ENCODE data around the gene MAPK9. TPM values are rescaled to one million over a fixed set of nuclear protein-coding genes. Genes with fewer than 3 reads are reported as not detected.

The MAPK9 gene
- polyA plus RNA-seq (2013, experiment 1 of 2), result 37.0 TPM
- 37.8 TPM for polyA plus RNA-seq (2013, experiment 2 of 2)

GRCh38 chr5:180291943-180292831, at the start of gene MAPK9:
Gene MAPK9 (minus strand): TSS chr5:180292083. CDS start chr5:180280561, 11,522 bp downstream.
- Histone ChIP-seq H3K27ac (ENCODE audit: low read depth, low read length, severe bottlenecking) (peak within 1 kb of the TSS; percentile 62), H3K4me1 (ENCODE audit: control insufficient read depth, insufficient read depth, low read length, poor library complexity, severe bottlenecking) (no peaks in the 10 kb centered on the region), H3K4me3 (ENCODE audit: extremely low read depth, insufficient read depth, low read length, poor library complexity, severe bottlenecking) (peak within 1 kb of the TSS; percentile 92), H3K36me3 (ENCODE audit: control insufficient read depth, insufficient read depth, low read length) (peaks cover 17% of the 10 kb centered on the region), H3K9me3 (ENCODE audit: control insufficient read depth, low read length) (no peaks in the 10 kb centered on the region)
- WGBS, 2 experiments (ENCODE audit: insufficient coverage in 2 of 2), result 0% methylated on average over 51 to 81 of the region's 122 CpGs

GRCh38 chr5:180341595-180341994, 49.7 kb upstream of the MAPK9 start:
- H3K4me3 ChIP-seq (ENCODE audit: extremely low read depth, insufficient read depth, low read length, poor library complexity, severe bottlenecking), result no peak overlapping the region
- H3K36me3 ChIP-seq (ENCODE audit: control insufficient read depth, insufficient read depth, low read length), result peaks cover 25% of the 10 kb centered on the region
- peaks cover 18% of the 10 kb centered on the region for H3K4me1 ChIP-seq (ENCODE audit: control insufficient read depth, insufficient read depth, low read length, poor library complexity, severe bottlenecking)
- H3K9me3 ChIP-seq (ENCODE audit: control insufficient read depth, low read length), result no peaks in the 10 kb centered on the region
- H3K27ac ChIP-seq (ENCODE audit: low read depth, low read length, severe bottlenecking), result no peak overlapping the region
- WGBS, 2 experiments (ENCODE audit: insufficient coverage in 2 of 2), result 95 to 100% methylated on average over 3 of the region's 8 CpGs

- WGBS, 2 experiments (ENCODE audit: insufficient coverage in 2 of 2), result 97 to 98% methylated on average over 6 of the region's 9 CpGs
- no peak overlapping the region for H3K27ac ChIP-seq (ENCODE audit: low read depth, low read length, severe bottlenecking)
- peaks cover 18% of the 10 kb centered on the region for H3K4me1 ChIP-seq (ENCODE audit: control insufficient read depth, insufficient read depth, low read length, poor library complexity, severe bottlenecking)
Observed at GRCh38 chr5:180340856-180341255, 49.0 kb upstream of the MAPK9 start.

DNA sequence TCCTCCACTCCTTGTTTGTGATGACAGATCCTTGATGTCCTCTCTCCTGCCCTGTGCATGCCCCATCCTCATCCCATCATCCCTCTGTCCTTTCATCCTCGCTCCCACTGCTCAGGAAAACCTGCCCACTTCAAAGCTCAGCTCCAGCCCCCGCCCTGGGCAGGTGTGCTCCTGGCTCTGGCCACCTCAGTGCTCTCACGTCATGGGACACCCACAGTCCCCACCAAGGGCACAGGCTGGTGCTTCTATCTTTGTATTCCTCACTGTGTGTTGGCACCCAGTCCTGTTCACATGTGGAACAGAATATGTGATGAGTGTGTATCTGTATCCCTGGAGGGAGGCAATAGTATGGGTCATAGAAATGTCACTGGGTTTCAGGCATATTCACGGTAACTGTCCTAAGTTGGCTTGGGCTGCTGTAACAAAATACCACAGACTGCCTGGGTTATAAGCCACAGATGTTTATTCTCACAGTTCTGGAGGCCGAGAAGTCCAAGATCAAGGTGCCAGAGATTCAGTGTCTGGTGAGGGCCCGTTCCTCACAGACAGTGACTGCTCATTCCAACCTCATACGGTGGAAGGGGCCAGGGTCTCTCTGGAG, 47.8 kb upstream of the MAPK9 start:
- H3K4me1 ChIP-seq (ENCODE audit: control insufficient read depth, insufficient read depth, low read length, poor library complexity, severe bottlenecking), result peaks cover 18% of the 10 kb centered on the region
- no peak overlapping the region for H3K4me3 ChIP-seq (ENCODE audit: extremely low read depth, insufficient read depth, low read length, poor library complexity, severe bottlenecking)
- H3K27ac ChIP-seq (ENCODE audit: low read depth, low read length, severe bottlenecking), result no peak overlapping the region
- WGBS, 2 experiments (ENCODE audit: insufficient coverage in 2 of 2), result 97 to 98% methylated on average over 5 to 6 of the region's 7 CpGs
- H3K9me3 ChIP-seq (ENCODE audit: control insufficient read depth, low read length), result no peaks in the 10 kb centered on the region
- peaks cover 39% of the 10 kb centered on the region for H3K36me3 ChIP-seq (ENCODE audit: control insufficient read depth, insufficient read depth, low read length)

More at GRCh38 chr5:180340856-180341255, 49.0 kb upstream of the MAPK9 start:
- no peak overlapping the region for H3K4me3 ChIP-seq (ENCODE audit: extremely low read depth, insufficient read depth, low read length, poor library complexity, severe bottlenecking)
- H3K9me3 ChIP-seq (ENCODE audit: control insufficient read depth, low read length), result no peaks in the 10 kb centered on the region
- H3K36me3 ChIP-seq (ENCODE audit: control insufficient read depth, insufficient read depth, low read length), result peaks cover 29% of the 10 kb centered on the region

GRCh38 chr5:180338001-180338707, 46.3 kb upstream of the MAPK9 start:
- WGBS, 2 experiments (ENCODE audit: insufficient coverage in 2 of 2), result 96 to 98% methylated on average over 16 to 19 of the region's 22 CpGs
- H3K4me1 ChIP-seq (ENCODE audit: control insufficient read depth, insufficient read depth, low read length, poor library complexity, severe bottlenecking), result peaks cover 14% of the 10 kb centered on the region
- no peak overlapping the region for H3K4me3 ChIP-seq (ENCODE audit: extremely low read depth, insufficient read depth, low read length, poor library complexity, severe bottlenecking)
- H3K9me3 ChIP-seq (ENCODE audit: control insufficient read depth, low read length), result no peaks in the 10 kb centered on the region
- peaks cover 53% of the 10 kb centered on the region for H3K36me3 ChIP-seq (ENCODE audit: control insufficient read depth, insufficient read depth, low read length)
- H3K27ac ChIP-seq (ENCODE audit: low read depth, low read length, severe bottlenecking), result no peak overlapping the region

- H3K4me1 ChIP-seq (ENCODE audit: control insufficient read depth, insufficient read depth, low read length, poor library complexity, severe bottlenecking), result peaks cover 13% of the 10 kb centered on the region
- no peaks in the 10 kb centered on the region for H3K9me3 ChIP-seq (ENCODE audit: control insufficient read depth, low read length)
- WGBS, 2 experiments (ENCODE audit: insufficient coverage in 2 of 2), result 97% methylated on average over 32 to 34 of the region's 34 CpGs
- no peak overlapping the region for H3K4me3 ChIP-seq (ENCODE audit: extremely low read depth, insufficient read depth, low read length, poor library complexity, severe bottlenecking)
- H3K36me3 ChIP-seq (ENCODE audit: control insufficient read depth, insufficient read depth, low read length), result peaks cover 56% of the 10 kb centered on the region
- no peak overlapping the region for H3K27ac ChIP-seq (ENCODE audit: low read depth, low read length, severe bottlenecking)
Observed at GRCh38 chr5:180336234-180337020, 44.5 kb upstream of the MAPK9 start.

DNA sequence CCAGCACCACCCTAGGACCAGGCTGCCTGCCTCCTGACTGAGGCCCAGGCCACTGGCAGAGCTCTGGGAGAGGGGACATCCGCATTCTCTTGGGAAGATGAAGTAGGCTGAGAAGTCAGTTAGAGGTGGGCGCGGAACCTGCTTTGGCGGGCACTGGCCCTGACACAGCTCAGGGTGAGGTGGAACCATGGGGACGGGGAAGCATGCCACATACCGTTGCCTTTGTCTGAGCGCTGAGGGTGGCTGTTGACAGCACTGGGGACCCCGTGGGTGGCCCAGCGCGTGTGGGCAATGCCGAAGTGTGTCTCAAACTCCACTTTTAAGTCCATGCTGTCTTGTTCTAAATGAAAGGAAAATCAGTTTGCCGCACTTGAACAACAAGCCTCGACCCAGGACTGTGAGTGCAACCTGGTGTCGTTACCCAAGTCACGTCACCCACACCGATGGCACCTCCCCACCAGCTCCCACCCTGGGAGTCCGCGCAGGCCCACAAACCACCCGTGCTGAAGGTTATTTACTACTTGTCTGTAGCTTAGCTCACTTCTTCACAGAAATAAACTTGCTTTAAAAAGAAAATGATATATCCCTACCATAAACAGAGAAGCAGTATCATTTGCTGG, 43.8 kb upstream of the MAPK9 start:
- WGBS, 2 experiments (ENCODE audit: insufficient coverage in 2 of 2), result 95 to 97% methylated on average over 13 to 16 of the region's 19 CpGs
- H3K27ac ChIP-seq (ENCODE audit: low read depth, low read length, severe bottlenecking), result no peak overlapping the region
- H3K36me3 ChIP-seq (ENCODE audit: control insufficient read depth, insufficient read depth, low read length), result peaks cover 56% of the 10 kb centered on the region
- no peaks in the 10 kb centered on the region for H3K9me3 ChIP-seq (ENCODE audit: control insufficient read depth, low read length)
- H3K4me1 ChIP-seq (ENCODE audit: control insufficient read depth, insufficient read depth, low read length, poor library complexity, severe bottlenecking), result peaks cover 17% of the 10 kb centered on the region
- H3K4me3 ChIP-seq (ENCODE audit: extremely low read depth, insufficient read depth, low read length, poor library complexity, severe bottlenecking), result no peak overlapping the region

GRCh38 chr5:180334751-180335613, 43.1 kb upstream of the MAPK9 start:
- Histone ChIP-seq H3K4me1 (ENCODE audit: control insufficient read depth, insufficient read depth, low read length, poor library complexity, severe bottlenecking) (peaks cover 24% of the 10 kb centered on the region), H3K4me3 (ENCODE audit: extremely low read depth, insufficient read depth, low read length, poor library complexity, severe bottlenecking) (no peak overlapping the region), H3K9me3 (ENCODE audit: control insufficient read depth, low read length) (no peaks in the 10 kb centered on the region), H3K36me3 (ENCODE audit: control insufficient read depth, insufficient read depth, low read length) (peaks cover 60% of the 10 kb centered on the region), H3K27ac (ENCODE audit: low read depth, low read length, severe bottlenecking) (no peak overlapping the region)
- 94 to 98% methylated on average over 13 to 15 of the region's 15 CpGs for WGBS, 2 experiments (ENCODE audit: insufficient coverage in 2 of 2)

DNA sequence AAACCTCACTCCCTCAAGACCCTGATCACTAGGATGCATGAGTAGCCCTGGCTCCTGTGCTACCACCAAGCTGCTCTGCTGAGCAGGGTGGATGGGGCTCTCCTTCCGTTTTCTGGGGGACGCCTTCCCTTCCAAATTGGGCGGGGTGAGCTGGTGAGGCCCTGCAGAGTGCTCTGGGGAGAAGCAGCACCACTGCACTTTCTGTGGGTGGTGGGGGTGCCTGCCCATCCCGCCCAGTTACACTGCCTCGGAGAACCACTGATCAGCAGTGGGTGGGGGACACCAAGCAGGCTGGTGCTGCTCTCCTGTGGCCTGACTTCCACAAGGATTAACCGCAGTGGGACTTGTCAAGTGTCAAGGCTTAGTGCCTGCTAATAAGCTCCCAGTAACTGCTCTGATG, 42.3 kb upstream of the MAPK9 start:
- no peak overlapping the region for H3K27ac ChIP-seq (ENCODE audit: low read depth, low read length, severe bottlenecking)
- no peak overlapping the region for H3K4me3 ChIP-seq (ENCODE audit: extremely low read depth, insufficient read depth, low read length, poor library complexity, severe bottlenecking)
- H3K36me3 ChIP-seq (ENCODE audit: control insufficient read depth, insufficient read depth, low read length), result peaks cover 63% of the 10 kb centered on the region
- H3K9me3 ChIP-seq (ENCODE audit: control insufficient read depth, low read length), result no peaks in the 10 kb centered on the region
- 96 to 100% methylated on average over 4 to 6 of the region's 6 CpGs for WGBS, 2 experiments (ENCODE audit: insufficient coverage in 2 of 2)
- H3K4me1 ChIP-seq (ENCODE audit: control insufficient read depth, insufficient read depth, low read length, poor library complexity, severe bottlenecking), result peaks cover 29% of the 10 kb centered on the region
